Measurements from ENCODE around the gene LAMA3. TPM values are rescaled to one million over a fixed set of nuclear protein-coding genes. Genes with fewer than 3 reads are reported as not detected.

Gene LAMA3
- total RNA-seq, 1 donor from 2014 or later = 9.4 TPM

DNA sequence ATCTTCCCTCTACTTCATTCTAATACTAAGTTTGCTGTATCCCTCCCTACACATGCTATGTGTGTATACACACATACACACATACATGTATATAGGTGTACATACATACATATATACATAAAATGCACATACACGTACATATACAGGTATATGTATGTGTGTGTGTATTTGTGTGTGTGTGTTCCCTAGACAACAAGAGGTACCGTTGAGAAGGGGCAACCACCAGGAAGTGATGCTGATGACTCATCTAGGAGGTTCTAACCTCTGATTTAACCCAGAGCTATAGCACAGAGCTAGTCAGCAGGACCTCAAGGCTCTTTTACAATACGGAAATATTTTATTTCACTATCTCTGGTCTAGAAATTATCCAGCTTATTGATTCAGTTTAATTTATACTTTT is 139.2 kb downstream of the LAMA3 start:
- TF ChIP-seq, protein P1, sequence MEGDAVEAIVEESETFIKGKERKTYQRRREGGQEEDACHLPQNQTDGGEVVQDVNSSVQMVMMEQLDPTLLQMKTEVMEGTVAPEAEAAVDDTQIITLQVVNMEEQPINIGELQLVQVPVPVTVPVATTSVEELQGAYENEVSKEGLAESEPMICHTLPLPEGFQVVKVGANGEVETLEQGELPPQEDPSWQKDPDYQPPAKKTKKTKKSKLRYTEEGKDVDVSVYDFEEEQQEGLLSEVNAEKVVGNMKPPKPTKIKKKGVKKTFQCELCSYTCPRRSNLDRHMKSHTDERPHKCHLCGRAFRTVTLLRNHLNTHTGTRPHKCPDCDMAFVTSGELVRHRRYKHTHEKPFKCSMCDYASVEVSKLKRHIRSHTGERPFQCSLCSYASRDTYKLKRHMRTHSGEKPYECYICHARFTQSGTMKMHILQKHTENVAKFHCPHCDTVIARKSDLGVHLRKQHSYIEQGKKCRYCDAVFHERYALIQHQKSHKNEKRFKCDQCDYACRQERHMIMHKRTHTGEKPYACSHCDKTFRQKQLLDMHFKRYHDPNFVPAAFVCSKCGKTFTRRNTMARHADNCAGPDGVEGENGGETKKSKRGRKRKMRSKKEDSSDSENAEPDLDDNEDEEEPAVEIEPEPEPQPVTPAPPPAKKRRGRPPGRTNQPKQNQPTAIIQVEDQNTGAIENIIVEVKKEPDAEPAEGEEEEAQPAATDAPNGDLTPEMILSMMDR (conservative IDR thresholded peaks at IDR 0.05) = no peak
- Mint-ChIP-seq H3K36me3 (no peaks in the 10 kb centered on the region), H3K9me3 (no peaks in the 10 kb centered on the region), H3K4me3 (no peak overlapping the region), H3K27ac (peak overlapping the region; percentile 6), H3K27me3 (peaks cover 15% of the 10 kb centered on the region), H3K4me1 (ENCODE audit: unreplicated experiment) (no peaks in the 10 kb centered on the region)
- no peak for DNase-seq (ENCODE audit: extremely low spot score, unreplicated experiment)

DNA sequence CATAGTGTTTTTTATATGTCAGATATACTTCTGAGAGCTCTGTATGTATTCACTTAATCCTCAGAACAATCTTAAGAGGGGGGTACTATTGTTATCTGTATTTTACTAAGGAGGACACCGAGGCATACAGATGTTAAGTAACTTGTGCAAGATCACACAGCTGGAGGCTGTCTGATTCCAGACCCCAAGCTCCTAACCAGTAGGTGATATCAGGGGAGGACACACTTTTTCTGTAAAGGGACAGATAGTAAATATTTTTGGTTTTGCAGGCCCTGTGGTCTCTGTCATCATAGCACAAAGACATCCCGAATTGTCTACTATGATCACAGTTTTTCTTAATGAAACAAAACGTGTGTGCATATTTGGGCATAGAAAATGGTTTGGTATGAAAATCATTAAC is 143.7 kb downstream of the LAMA3 start:
- no peak overlapping the region for H3K27ac Mint-ChIP-seq
- TF ChIP-seq, protein P1 (conservative IDR thresholded peaks at IDR 0.05) = no peak
- no peak for DNase-seq (ENCODE audit: extremely low spot score, unreplicated experiment)
- no peaks in the 10 kb centered on the region for H3K4me1 Mint-ChIP-seq (ENCODE audit: unreplicated experiment)
- H3K27me3 Mint-ChIP-seq = peaks cover 5% of the 10 kb centered on the region
- no peak overlapping the region for H3K4me3 Mint-ChIP-seq
- no peaks in the 10 kb centered on the region for H3K9me3 Mint-ChIP-seq
- no peaks in the 10 kb centered on the region for H3K36me3 Mint-ChIP-seq

DNA sequence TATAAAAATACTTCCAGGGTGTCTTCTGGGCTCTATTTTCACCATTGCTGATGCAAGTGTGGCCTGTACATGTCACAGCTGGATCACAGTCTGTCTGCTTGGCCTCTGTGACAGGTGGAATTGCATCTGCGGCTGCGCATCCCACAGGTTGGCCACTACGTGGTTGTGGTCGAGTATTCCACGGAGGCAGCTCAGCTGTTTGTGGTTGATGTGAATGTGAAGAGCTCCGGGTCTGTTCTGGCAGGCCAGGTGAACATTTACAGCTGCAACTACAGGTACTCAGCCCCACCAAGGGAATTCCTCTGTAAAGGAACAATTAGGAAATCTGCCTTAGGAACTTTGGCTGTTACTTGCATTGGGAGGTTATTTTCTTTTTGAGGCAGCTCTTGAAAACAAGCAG is 144.5 kb downstream of the LAMA3 start:
- H3K36me3 Mint-ChIP-seq = no peaks in the 10 kb centered on the region
- DNase-seq (ENCODE audit: extremely low spot score, unreplicated experiment) = no peak
- H3K27ac Mint-ChIP-seq = no peak overlapping the region
- H3K27me3 Mint-ChIP-seq = no peaks in the 10 kb centered on the region
- H3K4me3 Mint-ChIP-seq = no peak overlapping the region
- no peaks in the 10 kb centered on the region for H3K9me3 Mint-ChIP-seq
- TF ChIP-seq, protein P1 (conservative IDR thresholded peaks at IDR 0.05) = no peak
- no peaks in the 10 kb centered on the region for H3K4me1 Mint-ChIP-seq (ENCODE audit: unreplicated experiment)

DNA sequence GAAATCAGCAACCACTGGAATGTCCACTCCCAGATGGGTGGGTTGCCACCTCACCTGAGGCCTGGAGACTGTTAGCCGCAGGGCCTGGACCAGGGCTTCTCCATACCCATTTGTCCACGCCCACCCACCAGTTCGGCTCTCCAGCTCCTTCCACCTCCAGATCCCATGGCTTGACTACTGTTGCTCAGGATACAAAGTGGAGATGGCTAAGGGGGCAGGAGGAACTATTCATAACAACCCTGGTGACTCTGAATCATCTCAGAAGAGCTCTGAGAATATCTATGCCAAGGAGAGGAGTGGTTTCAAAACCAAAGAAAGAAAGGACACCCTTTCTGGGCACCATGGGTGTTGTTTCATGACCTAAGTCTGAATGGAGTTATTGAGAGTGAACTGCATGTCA is 145.8 kb downstream of the LAMA3 start:
- Mint-ChIP-seq H3K4me1 (ENCODE audit: unreplicated experiment) (no peaks in the 10 kb centered on the region), H3K27me3 (no peaks in the 10 kb centered on the region), H3K4me3 (no peak overlapping the region), H3K9me3 (no peaks in the 10 kb centered on the region), H3K36me3 (no peaks in the 10 kb centered on the region), H3K27ac (no peak overlapping the region)
- no peak for DNase-seq (ENCODE audit: extremely low spot score, unreplicated experiment)
- TF ChIP-seq, protein P1 (conservative IDR thresholded peaks at IDR 0.05) = no peak

DNA sequence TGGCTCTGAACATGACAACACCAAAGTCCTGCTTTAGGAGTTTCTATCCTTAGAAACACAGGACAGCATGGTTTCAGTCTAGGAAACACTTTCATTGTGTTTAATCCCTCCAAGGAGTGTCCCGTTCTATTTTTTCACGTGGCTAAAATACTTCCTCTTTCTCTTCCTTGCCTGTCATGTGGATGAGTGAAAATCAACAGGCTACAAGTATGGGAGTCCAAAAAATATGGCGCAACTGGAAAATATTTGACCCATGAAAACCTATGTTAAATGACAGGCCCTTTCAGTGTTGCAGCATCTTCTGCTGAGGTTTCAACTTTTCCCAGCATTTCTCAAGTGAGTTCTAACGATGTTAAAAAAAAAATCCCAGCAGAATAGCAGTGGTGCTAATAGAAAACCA is 146.3 kb downstream of the LAMA3 start:
- Mint-ChIP-seq H3K27ac (no peak overlapping the region), H3K4me3 (no peak overlapping the region), H3K9me3 (no peaks in the 10 kb centered on the region), H3K36me3 (no peaks in the 10 kb centered on the region), H3K27me3 (no peaks in the 10 kb centered on the region), H3K4me1 (ENCODE audit: unreplicated experiment) (no peaks in the 10 kb centered on the region)
- TF ChIP-seq, protein P1 (conservative IDR thresholded peaks at IDR 0.05) = no peak
- DNase-seq (ENCODE audit: extremely low spot score, unreplicated experiment) = no peak

DNA sequence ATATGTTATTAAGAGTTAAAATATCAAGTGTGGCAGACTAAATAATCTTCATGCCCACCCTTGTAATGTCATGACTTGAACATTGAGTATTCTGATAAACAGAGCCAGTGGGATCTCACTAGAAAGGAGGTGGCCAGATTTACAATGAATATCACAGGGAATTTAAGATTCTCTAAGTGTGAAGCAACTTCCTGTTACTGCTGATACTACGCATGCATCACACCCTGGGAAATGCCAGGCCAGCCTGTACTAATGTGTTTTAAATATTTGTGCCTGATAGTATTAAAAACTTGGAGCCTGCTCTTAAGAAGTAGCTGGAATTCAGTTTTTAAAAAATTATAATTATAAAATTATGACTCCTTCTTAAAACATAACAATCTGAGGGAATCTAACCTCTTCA is 148.3 kb downstream of the LAMA3 start:
- Mint-ChIP-seq H3K4me1 (ENCODE audit: unreplicated experiment) (no peaks in the 10 kb centered on the region), H3K36me3 (no peaks in the 10 kb centered on the region), H3K27me3 (no peaks in the 10 kb centered on the region), H3K9me3 (no peaks in the 10 kb centered on the region), H3K4me3 (no peak overlapping the region), H3K27ac (no peak overlapping the region)
- TF ChIP-seq, protein P1 (conservative IDR thresholded peaks at IDR 0.05) = no peak
- no peak for DNase-seq (ENCODE audit: extremely low spot score, unreplicated experiment)
